Measurements from ENCODE around the gene MYCN. TPM values are rescaled to one million over a fixed set of nuclear protein-coding genes. Genes with fewer than 3 reads are reported as not detected.
A peak's percentile ranks its signal among the peaks of the same experiment; 100 is the strongest.

The MYCN gene
- total RNA-seq, 6 experiments from 2014 or later, result not detected

- Mint-ChIP-seq H3K4me3 (no peak overlapping the region), H3K36me3 (ENCODE audit: low read depth) (no peaks in the 10 kb centered on the region), H3K27ac (no peak overlapping the region), H3K4me1 (ENCODE audit: low read depth) (no peaks in the 10 kb centered on the region), H3K27me3 (ENCODE audit: insufficient read depth) (peaks cover 29% of the 10 kb centered on the region), H3K9me3 (no peaks in the 10 kb centered on the region)
- no peak for TF ChIP-seq CTCF (IDR thresholded peaks at IDR 0.05)
- DNase-seq, result no peak
These were observed 1.4 kb upstream of the MYCN start for GRCh38 chr2:15938803-15939555.

- H3K4me3 Mint-ChIP-seq, result peak overlapping the region; percentile 37; the same call in 1 of the 2 replicates
- no peak for DNase-seq
- H3K9me3 Mint-ChIP-seq, result no peaks in the 10 kb centered on the region
- no peaks in the 10 kb centered on the region for H3K4me1 Mint-ChIP-seq (ENCODE audit: low read depth)
- H3K27ac Mint-ChIP-seq, result no peak overlapping the region
- H3K27me3 Mint-ChIP-seq (ENCODE audit: insufficient read depth), result peaks cover 29% of the 10 kb centered on the region
- H3K36me3 Mint-ChIP-seq (ENCODE audit: low read depth), result no peaks in the 10 kb centered on the region
- no peak; the same call in 1 of the 2 replicates for TF ChIP-seq CTCF (IDR thresholded peaks at IDR 0.05)
These were observed 845 bp upstream of the MYCN start for GRCh38 chr2:15939556-15939853.

GRCh38 chr2:15940661-15941480, 521 bp downstream of the MYCN start:
- DNase-seq, result no peak
- no peak overlapping the region for H3K4me3 Mint-ChIP-seq
- H3K36me3 Mint-ChIP-seq (ENCODE audit: low read depth), result no peaks in the 10 kb centered on the region
- no peaks in the 10 kb centered on the region for H3K9me3 Mint-ChIP-seq
- no peaks in the 10 kb centered on the region for H3K4me1 Mint-ChIP-seq (ENCODE audit: low read depth)
- no peak for TF ChIP-seq CTCF (IDR thresholded peaks at IDR 0.05)
- no peak overlapping the region for H3K27ac Mint-ChIP-seq
- peaks cover 32% of the 10 kb centered on the region for H3K27me3 Mint-ChIP-seq (ENCODE audit: insufficient read depth)

- Mint-ChIP-seq H3K27ac (no peak overlapping the region), H3K27me3 (ENCODE audit: insufficient read depth) (peaks cover 37% of the 10 kb centered on the region), H3K4me3 (no peak overlapping the region), H3K36me3 (ENCODE audit: low read depth) (no peaks in the 10 kb centered on the region), H3K9me3 (no peaks in the 10 kb centered on the region), H3K4me1 (ENCODE audit: low read depth) (no peaks in the 10 kb centered on the region)
- DNase-seq, result no peak
- no peak for TF ChIP-seq CTCF (IDR thresholded peaks at IDR 0.05)
These were observed 1.1 kb downstream of the MYCN start for GRCh38 chr2:15941481-15941850.

- no peak for TF ChIP-seq CTCF (IDR thresholded peaks at IDR 0.05)
- Mint-ChIP-seq H3K4me1 (ENCODE audit: low read depth) (no peaks in the 10 kb centered on the region), H3K9me3 (no peaks in the 10 kb centered on the region), H3K27me3 (ENCODE audit: insufficient read depth) (peaks cover 37% of the 10 kb centered on the region), H3K27ac (no peak overlapping the region), H3K36me3 (ENCODE audit: low read depth) (no peaks in the 10 kb centered on the region), H3K4me3 (no peak overlapping the region)
- DNase-seq, result no peak
These were observed 1.7 kb downstream of the MYCN start for GRCh38 chr2:15941871-15942710.
